NCI-H1105 treated with DMSO at 0.1 percent for 48 hours (cell line): ENCODE data around the gene KCNK18.
"Not testable (repeated sequence)": the region's sequence is repeated elsewhere in the genome, so short reads cannot be mapped to it uniquely, and the experiment has no call there.

Experiments
- DNase-seq: peaks from one replicate; lab custom pipeline; 2025; lab: John Stamatoyannopoulos, UW

The KCNK18 gene

GRCh38 chr10:117222552-117222951 lies 25.3 kb downstream of the KCNK18 start:
- no peak for DNase-seq

- DNase-seq = no peak
Measured at GRCh38 chr10:117222976-117223692, 25.8 kb downstream of the KCNK18 start.

GRCh38 chr10:117223693-117224430 lies 26.6 kb downstream of the KCNK18 start:
- no peak for DNase-seq

- no peak for DNase-seq
Measured at GRCh38 chr10:117224881-117225280, 27.6 kb downstream of the KCNK18 start.

GRCh38 chr10:117226813-117227451 lies 29.6 kb downstream of the KCNK18 start:
- no peak for DNase-seq

- DNase-seq = no peak
Measured at GRCh38 chr10:117228210-117228609, 30.9 kb downstream of the KCNK18 start.

- DNase-seq = not testable (repeated sequence)
Measured at GRCh38 chr10:117230107-117230506, 32.8 kb downstream of the KCNK18 start.

- DNase-seq = no peak
Measured at GRCh38 chr10:117237401-117237991, 40.2 kb downstream of the KCNK18 start.

GRCh38 chr10:117239051-117239450 lies 41.8 kb downstream of the KCNK18 start:
- no peak for DNase-seq

GRCh38 chr10:117239721-117240620 lies 42.7 kb downstream of the KCNK18 start:
- no peak for DNase-seq

- DNase-seq = no peak
Measured at GRCh38 chr10:117240621-117241529, 43.6 kb downstream of the KCNK18 start, which contains the start of gene SLC18A2. Gene SLC18A2, plus strand, starts transcription at chr10:117241114. Its CDS starts 580 bp downstream, at chr10:117241694.

GRCh38 chr10:117241541-117242462 lies 44.5 kb downstream of the KCNK18 start:
- no peak for DNase-seq

GRCh38 chr10:117242463-117242832 lies 45.2 kb downstream of the KCNK18 start:
- DNase-seq = no peak

- DNase-seq = no peak
Measured at GRCh38 chr10:117246997-117247671, 49.8 kb downstream of the KCNK18 start.

- DNase-seq = no peak
Measured at GRCh38 chr10:117248750-117249465, 51.6 kb downstream of the KCNK18 start.

- no peak for DNase-seq
Measured at GRCh38 chr10:117249493-117250093, 52.3 kb downstream of the KCNK18 start.

GRCh38 chr10:117250411-117250810 lies 53.1 kb downstream of the KCNK18 start:
- DNase-seq = no peak

GRCh38 chr10:117253908-117254307 lies 56.6 kb downstream of the KCNK18 start:
- no peak for DNase-seq
